Measurements from ENCODE around the gene GCKR.

Gene GCKR

GRCh38 chr2:27571197-27571596, 74.6 kb downstream of the GCKR start:
- Histone ChIP-seq H3K27ac (ENCODE audit: extremely low read depth, low read depth, low read length) (no peak overlapping the region), H3K4me3 (ENCODE audit: low read depth, low read length) (no peak overlapping the region), H3K9me3 (ENCODE audit: control insufficient read depth, insufficient read depth, low read depth, low read length) (no peaks in the 10 kb centered on the region), H3K4me1 (ENCODE audit: control insufficient read depth, insufficient read depth, low read length) (no peaks in the 10 kb centered on the region), H3K36me3 (ENCODE audit: control insufficient read depth in 2 of 2, insufficient read depth in 1 of 2, low read length in 2 of 2) (no peaks in the 10 kb centered on the region)
- POLR2A ChIA-PET = no interaction called here
- TF ChIP-seq TCF7L2 (IDR thresholded peaks at IDR 0.05; ENCODE audit: borderline replicate concordance, low read depth, low read length) (no peak), KLF9 (tag by site-specific recombination; IDR thresholded peaks at IDR 0.05; ENCODE audit: low read depth) (no peak), GLIS2 (tag by site-specific recombination; IDR thresholded peaks at IDR 0.05) (no peak), ZNF548 (tag by site-specific recombination; IDR thresholded peaks at IDR 0.05) (no peak), ZBTB8A (tag by site-specific recombination; IDR thresholded peaks at IDR 0.05) (no peak), PRDM1 (tag by site-specific recombination; IDR thresholded peaks at IDR 0.05) (no peak), ZNF112 (tag by site-specific recombination; IDR thresholded peaks at IDR 0.05) (no peak), KLF7 (tag by site-specific recombination; IDR thresholded peaks at IDR 0.05; ENCODE audit: borderline replicate concordance) (no peak), ZNF701 (tag by site-specific recombination; IDR thresholded peaks at IDR 0.05) (no peak), ZNF677 (tag by site-specific recombination; IDR thresholded peaks at IDR 0.05) (no peak), SP3 (tag by site-specific recombination; IDR thresholded peaks at IDR 0.05) (no peak), ZNF148 (tag by site-specific recombination; IDR thresholded peaks at IDR 0.05; ENCODE audit: borderline replicate concordance) (no peak), MEIS1 (CRISPR knock-in tag; IDR thresholded peaks at IDR 0.05; ENCODE audit: borderline replicate concordance) (no peak)
- CTCF ChIA-PET = no interaction called here

GRCh38 chr2:27571681-27572080, 75.0 kb downstream of the GCKR start:
- no peak overlapping the region for H3K4me3 ChIP-seq (ENCODE audit: low read depth, low read length)
- H3K9me3 ChIP-seq (ENCODE audit: control insufficient read depth, insufficient read depth, low read depth, low read length) = no peaks in the 10 kb centered on the region
- H3K36me3 ChIP-seq (ENCODE audit: control insufficient read depth in 2 of 2, insufficient read depth in 1 of 2, low read length in 2 of 2) = no peaks in the 10 kb centered on the region
- POLR2A ChIA-PET = no interaction called here
- TF ChIP-seq SCRT2 (tag by site-specific recombination; IDR thresholded peaks at IDR 0.05) (peak; percentile 52), ZNF266 (tag by site-specific recombination; IDR thresholded peaks at IDR 0.05; ENCODE audit: low read depth) (no peak)
- CTCF ChIA-PET = no interaction called here
- no peak overlapping the region for H3K27ac ChIP-seq (ENCODE audit: extremely low read depth, low read depth, low read length)
- no peaks in the 10 kb centered on the region for H3K4me1 ChIP-seq (ENCODE audit: control insufficient read depth, insufficient read depth, low read length)

- Histone ChIP-seq H3K9me3 (ENCODE audit: control insufficient read depth, insufficient read depth, low read depth, low read length) (no peaks in the 10 kb centered on the region), H3K36me3 (ENCODE audit: control insufficient read depth in 2 of 2, insufficient read depth in 1 of 2, low read length in 2 of 2) (no peaks in the 10 kb centered on the region), H3K27ac (ENCODE audit: extremely low read depth, low read depth, low read length) (no peak overlapping the region), H3K4me3 (ENCODE audit: low read depth, low read length) (no peak overlapping the region), H3K4me1 (ENCODE audit: control insufficient read depth, insufficient read depth, low read length) (no peaks in the 10 kb centered on the region)
- ChIA-PET POLR2A (no interaction called here), CTCF (interaction anchor here (0.6 kb wide), 1 partner anchor 41 kb away, joined by 4 read pairs; no protein-coding TSS in a partner anchor)
- TF ChIP-seq KLF1 (tag by site-specific recombination; IDR thresholded peaks at IDR 0.05) = no peak
Measured at GRCh38 chr2:27572439-27572838, 75.8 kb downstream of the GCKR start.

GRCh38 chr2:27572998-27573429, 76.4 kb downstream of the GCKR start:
- ChIA-PET CTCF (no interaction called here), POLR2A (no interaction called here)
- H3K27ac ChIP-seq (ENCODE audit: extremely low read depth, low read depth, low read length) = no peak overlapping the region
- H3K4me1 ChIP-seq (ENCODE audit: control insufficient read depth, insufficient read depth, low read length) = no peaks in the 10 kb centered on the region
- H3K9me3 ChIP-seq (ENCODE audit: control insufficient read depth, insufficient read depth, low read depth, low read length) = no peaks in the 10 kb centered on the region
- H3K4me3 ChIP-seq (ENCODE audit: low read depth, low read length) = no peak overlapping the region
- no peaks in the 10 kb centered on the region for H3K36me3 ChIP-seq (ENCODE audit: control insufficient read depth in 2 of 2, insufficient read depth in 1 of 2, low read length in 2 of 2)
- TF ChIP-seq ZNF239 (tag by site-specific recombination; IDR thresholded peaks at IDR 0.05) = no peak
- TF ChIP-seq ZNF311 (tag by site-specific recombination; IDR thresholded peaks at IDR 0.05; ENCODE audit: borderline replicate concordance) = no peak
- no peak for TF ChIP-seq ZNF580 (tag by site-specific recombination; IDR thresholded peaks at IDR 0.05)
- no peak for TF ChIP-seq ZNF184 (tag by site-specific recombination; IDR thresholded peaks at IDR 0.05)
- no peak for TF ChIP-seq ZNF645 (tag by site-specific recombination; IDR thresholded peaks at IDR 0.05)

Data from HEK293 (cell line).